Endothelial cell of umbilical vein (primary cell): ENCODE results near the gene BEND4.
A peak's percentile ranks its signal among the peaks of the same experiment; 100 is the strongest.

Experiments
- CTCF ChIP-seq, 2 donors: IDR thresholded peaks; 1 replicate in 1 of 2; 2 replicates in 1 of 2; pipeline ENCODE4 v1.5.1; 2011; ENCODE audit warnings: low read length in 2 of 2, mild to moderate bottlenecking in 2 of 2, moderate library complexity in 2 of 2, control low read depth in 1 of 2, inconsistent platforms in 1 of 2, low read depth in 1 of 2; ENCODE audit not compliant: insufficient read depth in 1 of 2; ENCODE audit errors: extremely low read depth in 1 of 2
- EZH2 ChIP-seq: IDR thresholded peaks from 2 replicates; pipeline ENCODE4 v1.6.1; 2012; ENCODE audit warnings: borderline replicate concordance, low read depth, mild to moderate bottlenecking, moderate library complexity, low read length, inconsistent platforms; ENCODE audit not compliant: severe bottlenecking
- FOS ChIP-seq: IDR thresholded peaks from 2 replicates; pipeline ENCODE4 v1.6.1; 2011; ENCODE audit warnings: mild to moderate bottlenecking, low read length, moderate library complexity, borderline replicate concordance; ENCODE audit not compliant: insufficient read depth
- GATA2 ChIP-seq: IDR thresholded peaks from 2 replicates; pipeline ENCODE4 v1.7.0; 2011; ENCODE audit warnings: low read depth, mild to moderate bottlenecking, moderate library complexity, mixed read lengths, low read length; ENCODE audit not compliant: insufficient read length, insufficient read depth
- JUN ChIP-seq: IDR thresholded peaks from 2 replicates; pipeline ENCODE4 v1.6.1; 2011; ENCODE audit warnings: borderline replicate concordance, low read depth; ENCODE audit not compliant: insufficient read length, insufficient read depth
- MAX ChIP-seq: IDR thresholded peaks from 2 replicates; pipeline ENCODE4 v1.6.1; 2011; ENCODE audit not compliant: insufficient read depth, insufficient read length
- MYC ChIP-seq: IDR thresholded peaks from one replicate; pipeline ENCODE4 v1.6.1; 2011; ENCODE audit warnings: mild to moderate bottlenecking, low read depth, low read length
- POLR2A ChIP-seq: IDR thresholded peaks from 2 replicates; pipeline ENCODE4 v1.6.1; 2012; ENCODE audit warnings: low read depth, mild to moderate bottlenecking, control low read depth, low read length
- POLR2AphosphoS5 ChIP-seq: IDR thresholded peaks from 2 replicates; pipeline ENCODE4 v1.6.1; 2012; ENCODE audit warnings: low read depth, mild to moderate bottlenecking, control low read depth, low read length, moderate library complexity; ENCODE audit not compliant: insufficient read depth

- TF ChIP-seq EZH2 (peak; percentile 70), CTCF (IDR thresholded peaks at IDR 0.05; ENCODE audit: extremely low read depth in 1 of 2, insufficient read depth in 1 of 2, low read depth in 1 of 2, low read length in 2 of 2) (no peak), FOS (no peak), POLR2A (no peak), MAX (no peak), GATA2 (no peak), JUN (no peak), POLR2AphosphoS5 (no peak), MYC (no peak)
These were observed 618 bp downstream of the BEND4 start for GRCh38 chr4:42151568-42152506.
